Measurements from ENCODE around the gene FHIP2A.
A peak's percentile ranks its signal among the peaks of the same experiment; 100 is the strongest.
"Not testable (repeated sequence)": the region's sequence is repeated elsewhere in the genome, so short reads cannot be mapped to it uniquely, and the experiment has no call there.

Gene FHIP2A

DNA sequence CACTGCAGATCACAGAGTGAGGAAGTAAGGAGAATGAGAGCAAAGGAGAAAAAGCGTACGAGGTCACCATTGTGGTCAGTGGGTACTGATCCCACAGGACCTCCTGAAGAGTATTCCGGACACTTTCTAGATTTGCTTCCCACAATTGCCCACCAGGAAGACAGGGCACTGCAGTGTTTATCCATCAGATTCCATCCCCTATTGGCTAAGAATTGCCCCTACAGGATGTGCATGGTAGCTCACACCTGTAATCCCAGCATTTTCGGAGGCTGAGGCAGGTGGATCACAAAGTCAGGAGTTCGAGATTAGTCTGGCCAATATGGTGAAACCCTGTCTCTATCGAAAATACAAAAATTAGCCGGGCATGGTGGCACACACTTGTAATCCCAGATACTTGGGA, 5.3 kb upstream of the FHIP2A start:
- DNase-seq (ENCODE audit: extremely low read depth in 1 of 2, low read depth in 1 of 2): no peak

- DNase-seq (ENCODE audit: extremely low read depth in 1 of 2, low read depth in 1 of 2): no peak
Measured at GRCh38 chr10:114819322-114819721, 2.3 kb upstream of the FHIP2A start.

GRCh38 chr10:114821915-114822443, 399 bp downstream of the FHIP2A start:
- DNase-seq (ENCODE audit: extremely low read depth in 1 of 2, low read depth in 1 of 2): peak in 1 of 2 donors; percentile 13

- DNase-seq (ENCODE audit: extremely low read depth in 1 of 2, low read depth in 1 of 2): no peak
Measured at GRCh38 chr10:114822444-114823076, 980 bp downstream of the FHIP2A start.

DNA sequence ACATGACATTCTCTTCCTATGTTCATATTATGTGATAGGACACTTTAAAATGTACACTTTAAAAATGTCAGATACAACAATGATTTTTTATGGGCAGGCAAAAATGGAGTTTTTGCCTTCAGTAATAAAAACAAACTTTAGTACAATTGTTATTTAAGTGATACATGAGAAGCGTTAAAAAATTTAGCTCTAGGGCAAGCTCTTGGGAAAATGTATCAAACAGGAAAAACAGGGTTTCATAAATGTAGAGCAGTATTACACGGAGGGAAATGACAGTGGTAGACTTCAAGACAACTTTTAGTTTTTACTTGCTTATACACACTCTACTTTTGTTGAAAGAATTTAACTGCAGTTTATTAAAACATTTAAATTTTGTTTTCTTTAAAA, 1.5 kb downstream of the FHIP2A start:
- DNase-seq (ENCODE audit: extremely low read depth in 1 of 2, low read depth in 1 of 2): no peak

DNA sequence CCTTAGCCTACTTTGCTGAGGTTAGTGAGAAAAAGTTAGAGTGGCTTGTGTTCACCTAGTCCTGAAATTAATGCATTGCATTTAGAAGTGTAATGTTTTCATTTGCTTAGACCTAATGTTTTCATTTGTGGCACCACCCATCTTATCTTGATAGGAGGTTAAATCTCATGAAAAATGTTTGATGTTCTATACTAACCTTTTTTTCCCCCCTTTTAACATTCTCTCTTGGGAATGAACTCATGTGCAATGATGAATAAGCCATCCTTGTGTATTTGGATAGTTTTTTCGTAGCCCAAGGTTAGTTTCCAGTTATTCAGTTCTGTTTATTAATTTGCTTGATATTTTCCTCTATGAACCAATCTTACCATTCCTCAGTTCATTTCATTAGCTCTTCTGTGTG, 2.8 kb downstream of the FHIP2A start:
- DNase-seq (ENCODE audit: extremely low read depth in 1 of 2, low read depth in 1 of 2): no peak

GRCh38 chr10:114825513-114826253, 4.1 kb downstream of the FHIP2A start:
- no peak for DNase-seq (ENCODE audit: extremely low read depth in 1 of 2, low read depth in 1 of 2)

GRCh38 chr10:114829160-114829909, 7.8 kb downstream of the FHIP2A start:
- no peak for DNase-seq (ENCODE audit: extremely low read depth in 1 of 2, low read depth in 1 of 2)

DNA sequence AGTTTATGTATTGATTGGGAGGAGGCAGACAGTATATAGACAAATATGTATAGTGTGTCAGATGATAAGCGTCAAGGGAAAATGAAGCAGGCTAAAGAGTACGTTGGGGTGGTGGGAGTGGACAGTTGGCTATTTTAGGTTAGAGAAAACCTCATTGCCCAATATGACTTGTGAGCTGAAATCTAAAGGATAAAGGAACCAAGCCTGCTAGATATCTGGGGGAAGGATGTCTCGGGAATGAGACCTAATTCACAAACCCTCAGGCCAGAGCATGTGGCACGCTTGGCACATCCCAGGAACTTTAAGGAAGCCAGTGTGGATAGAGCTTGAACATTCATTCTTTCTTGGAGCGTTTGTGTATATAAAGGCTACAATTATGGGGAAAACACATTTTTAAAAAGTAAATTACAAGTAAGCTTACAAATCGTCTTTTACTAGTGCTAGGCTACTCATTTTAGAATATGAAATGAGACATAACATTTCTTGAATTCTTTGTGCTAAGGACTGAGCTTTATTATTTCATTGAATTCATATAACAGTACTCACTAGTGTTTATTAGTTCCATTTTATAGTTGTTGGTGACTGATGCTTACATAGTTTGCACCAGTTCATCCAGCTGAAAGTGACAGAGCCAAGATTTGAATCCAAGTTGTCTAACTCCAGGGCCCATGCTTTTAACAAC, 9.7 kb downstream of the FHIP2A start:
- no peak for DNase-seq (ENCODE audit: extremely low read depth in 1 of 2, low read depth in 1 of 2)

DNA sequence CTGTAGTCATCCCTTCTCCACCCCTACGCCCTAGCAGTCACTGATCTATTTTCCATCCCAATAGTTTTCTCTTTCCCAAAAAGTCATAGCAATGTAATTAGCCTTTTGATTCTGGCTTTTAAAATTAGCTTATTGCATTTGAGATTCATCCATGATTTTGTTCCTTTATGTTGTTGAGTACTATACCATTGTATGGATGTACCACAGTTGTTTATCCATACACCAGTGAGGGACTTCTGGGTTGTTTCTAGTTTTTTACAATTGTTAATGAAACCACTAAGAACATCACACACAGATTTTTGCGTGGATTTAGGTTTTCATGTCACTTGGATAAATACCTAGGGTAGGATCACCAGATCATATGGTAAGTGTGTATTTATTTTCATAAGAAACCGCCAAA, 16.1 kb downstream of the FHIP2A start:
- no peak for DNase-seq (ENCODE audit: extremely low read depth in 1 of 2, low read depth in 1 of 2)

- DNase-seq (ENCODE audit: extremely low read depth in 1 of 2, low read depth in 1 of 2): no peak
Measured at GRCh38 chr10:114839901-114840300, 18.3 kb downstream of the FHIP2A start.

DNA sequence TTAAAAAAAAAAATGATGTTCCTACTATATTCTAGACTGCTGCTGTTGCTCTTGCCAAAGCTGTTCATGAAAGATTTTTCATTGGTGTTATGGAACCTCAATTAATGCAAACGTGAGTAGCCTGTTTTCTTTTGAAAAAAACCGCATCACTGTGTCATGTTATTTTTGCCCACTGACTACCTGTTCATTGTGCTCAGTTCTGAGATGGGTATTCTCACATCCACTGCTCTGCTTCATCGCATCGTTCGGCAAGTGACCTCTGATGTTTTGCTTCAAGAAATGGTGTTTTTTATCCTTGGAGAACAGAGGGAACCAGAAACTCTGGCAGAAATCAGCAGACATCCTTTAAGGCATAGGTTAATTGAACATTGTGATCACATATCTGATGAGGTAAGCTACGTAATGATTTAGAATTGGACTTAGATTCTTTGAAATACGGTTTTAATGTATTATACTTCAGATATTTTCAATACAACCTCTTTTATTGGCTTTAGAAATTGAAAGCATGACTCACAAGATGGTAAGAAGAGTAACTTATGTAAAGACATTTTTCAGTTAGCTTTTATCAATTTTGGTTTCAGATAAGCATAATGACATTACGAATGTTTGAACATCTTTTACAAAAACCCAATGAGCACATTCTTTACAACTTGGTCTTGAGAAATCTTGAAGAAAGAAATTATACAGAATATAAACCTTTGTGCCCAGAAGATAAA, 24.6 kb downstream of the FHIP2A start:
- no peak for DNase-seq (ENCODE audit: extremely low read depth in 1 of 2, low read depth in 1 of 2)

DNA sequence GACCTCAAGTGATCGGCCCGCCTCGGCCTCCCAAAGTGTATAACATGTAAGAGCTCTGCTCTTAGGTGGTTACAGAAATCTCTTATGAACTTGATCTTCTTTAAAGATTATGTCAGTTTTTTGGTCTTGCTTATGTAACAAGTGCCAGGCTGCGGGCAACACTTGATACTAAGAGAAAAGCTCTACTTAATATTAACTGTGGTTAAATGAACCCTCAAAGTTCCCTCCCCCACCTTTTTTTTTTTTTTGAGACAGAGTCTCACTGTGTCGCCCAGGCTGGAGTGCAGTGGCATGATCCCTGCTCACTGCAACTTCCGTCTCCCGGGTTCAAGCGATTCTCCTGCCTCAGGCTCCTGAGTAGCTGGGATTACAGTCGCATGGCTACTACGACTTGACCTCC, 25.9 kb downstream of the FHIP2A start:
- DNase-seq (ENCODE audit: extremely low read depth in 1 of 2, low read depth in 1 of 2): not testable (repeated sequence)

DNA sequence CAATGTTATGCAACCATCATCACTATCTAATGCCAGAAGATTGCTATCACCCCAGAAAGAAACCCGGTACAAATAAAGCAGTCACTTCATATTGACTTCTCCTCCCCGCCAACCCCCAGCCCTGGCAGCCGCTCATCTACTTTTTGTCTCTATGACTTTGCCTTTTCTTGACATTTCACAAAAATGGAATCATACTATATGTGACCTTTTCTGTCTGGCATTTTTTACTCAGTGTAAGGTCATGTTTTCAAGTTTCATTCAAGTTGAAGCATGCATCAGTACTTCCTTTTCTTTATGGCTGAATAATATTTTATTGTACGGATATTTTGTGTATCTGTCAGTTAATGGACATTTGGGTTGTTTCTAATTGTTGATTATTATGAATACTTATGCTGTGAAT, 28.1 kb downstream of the FHIP2A start:
- DNase-seq (ENCODE audit: extremely low read depth in 1 of 2, low read depth in 1 of 2): no peak

- no peak for DNase-seq (ENCODE audit: extremely low read depth in 1 of 2, low read depth in 1 of 2)
Measured at GRCh38 chr10:114850126-114850525, 28.5 kb downstream of the FHIP2A start.

DNA sequence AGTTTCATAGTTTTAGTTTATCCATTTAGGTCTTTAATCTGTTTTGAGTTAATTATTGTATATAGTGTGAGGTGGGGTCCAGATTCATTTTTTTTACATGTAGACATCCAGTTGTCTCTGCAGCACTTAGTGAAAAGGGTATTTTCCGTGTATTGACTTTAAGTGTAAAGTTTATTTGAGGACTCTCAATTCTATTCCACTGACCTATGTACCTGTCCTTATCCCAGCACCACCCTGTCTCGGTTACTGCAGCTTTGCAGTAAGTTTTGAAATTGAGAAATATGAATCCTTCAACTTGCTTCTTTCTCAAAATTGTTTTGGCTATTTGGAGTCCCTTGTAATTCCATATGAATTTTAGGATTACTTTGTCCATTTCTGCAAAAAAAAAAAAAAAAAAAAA, 29.8 kb downstream of the FHIP2A start:
- DNase-seq (ENCODE audit: extremely low read depth in 1 of 2, low read depth in 1 of 2): no peak

DNA sequence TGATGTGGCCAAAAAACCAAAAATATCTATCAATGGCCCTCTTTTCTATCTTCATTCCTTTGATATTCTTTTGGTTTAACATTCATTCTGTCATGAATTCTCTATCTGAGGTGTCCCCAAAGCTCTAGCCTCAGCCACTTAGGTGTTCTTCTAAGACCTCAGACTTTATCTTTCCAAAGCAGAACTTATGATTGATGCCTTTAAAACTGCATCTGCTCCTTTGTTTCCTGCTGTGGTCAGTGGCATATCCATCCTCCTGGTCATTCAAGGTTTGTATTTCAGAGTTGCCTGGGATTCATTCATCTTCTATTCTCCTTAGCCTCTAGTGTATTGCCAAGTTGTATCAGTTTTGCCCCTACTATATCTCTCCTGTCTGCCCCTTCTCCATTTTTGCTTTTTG, 30.6 kb downstream of the FHIP2A start:
- DNase-seq (ENCODE audit: extremely low read depth in 1 of 2, low read depth in 1 of 2): no peak

- no peak for DNase-seq (ENCODE audit: extremely low read depth in 1 of 2, low read depth in 1 of 2)
Measured at GRCh38 chr10:114854906-114855305, 33.3 kb downstream of the FHIP2A start.

DNA sequence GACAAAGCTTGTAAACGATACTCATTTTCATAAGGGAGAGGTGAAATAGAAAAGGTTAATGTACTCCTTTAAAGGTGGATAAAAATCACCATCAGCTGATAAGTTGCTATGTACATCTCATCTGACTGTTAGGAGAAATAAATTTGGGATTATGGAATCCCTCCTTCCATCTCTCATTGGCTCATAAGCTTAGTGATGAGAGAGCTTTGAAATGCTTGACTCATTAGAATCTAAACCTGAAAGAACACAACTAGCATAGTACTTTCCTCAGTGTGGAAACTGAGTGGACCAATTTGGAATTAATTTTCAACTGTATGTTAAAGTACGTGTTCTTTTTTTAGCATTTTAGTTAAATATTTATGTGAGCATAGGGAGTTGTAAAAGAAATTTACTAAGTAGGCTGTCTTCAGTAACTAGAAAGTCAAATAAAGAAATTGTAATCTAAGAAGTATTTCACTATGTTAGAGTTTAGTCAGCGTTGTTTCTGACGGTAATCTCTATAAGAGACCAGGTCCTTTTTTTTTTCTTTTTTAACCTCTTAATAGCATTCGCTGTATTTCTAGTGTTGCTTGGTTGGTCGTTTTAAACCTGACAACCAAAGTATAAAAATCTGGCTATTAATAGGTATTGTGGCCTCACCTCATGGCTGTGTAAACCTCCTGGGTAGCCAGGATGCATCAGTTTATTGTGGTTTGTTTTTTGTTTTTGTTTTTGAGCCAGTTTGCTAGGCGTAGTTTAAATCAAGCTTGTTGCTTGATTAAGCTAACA, 34.4 kb downstream of the FHIP2A start:
- DNase-seq (ENCODE audit: extremely low read depth in 1 of 2, low read depth in 1 of 2): no peak

All from stimulated activated CD8-positive, alpha-beta memory T cell treated with anti-CD3 and anti-CD28 coated beads, Interleukin-7, amount 100 ng/mL, for 48 hours (primary cell).